IMR-90 (cell line): ENCODE data around the gene ERGIC2.
"Not testable (repeated sequence)": the region's sequence is repeated elsewhere in the genome, so short reads cannot be mapped to it uniquely, and the experiment has no call there.

ENCODE experiments used
- ELK1 ChIP-seq: fragments of 150-350 bp; IDR thresholded peaks from 2 replicates; pipeline ENCODE4 v1.6.1; 2016; ENCODE audit warnings: low read depth, mild to moderate bottlenecking, low read length, moderate library complexity, borderline replicate concordance
- FOS ChIP-seq: fragments of 150-350 bp; IDR thresholded peaks from 2 replicates; pipeline ENCODE4 v1.6.1; 2016; ENCODE audit warnings: low read depth, low read length
- MAZ ChIP-seq: IDR thresholded peaks from 2 replicates; pipeline ENCODE4 v1.6.1; 2012; ENCODE audit warnings: low read depth, mild to moderate bottlenecking, low read length, improper control_type of control experiment, moderate library complexity, borderline replicate concordance
- MXI1 ChIP-seq: IDR thresholded peaks from 2 replicates; pipeline ENCODE4 v1.6.1; 2012; ENCODE audit warnings: low read depth, mild to moderate bottlenecking, low read length, moderate library complexity, borderline replicate concordance
- NFE2L2 ChIP-seq: fragments of 150-350 bp; IDR thresholded peaks from 2 replicates; pipeline ENCODE4 v1.6.1; 2016; ENCODE audit warnings: low read depth, mild to moderate bottlenecking, low read length
- POLR2A ChIP-seq: IDR thresholded peaks from 2 replicates; pipeline ENCODE4 v1.6.1; 2012; ENCODE audit warnings: mild to moderate bottlenecking, low read depth, low read length
- RAD21 ChIP-seq: IDR thresholded peaks from 2 replicates; pipeline ENCODE4 v1.6.1; 2012; ENCODE audit warnings: low read length, improper control_type of control experiment
- RFX5 ChIP-seq: IDR thresholded peaks from 2 replicates; pipeline ENCODE4 v1.8.0; 2012; ENCODE audit warnings: low read depth, mild to moderate bottlenecking, low read length, moderate library complexity
- USF2 ChIP-seq: fragments of 150-350 bp; IDR thresholded peaks from 2 replicates; pipeline ENCODE4 v1.6.1; 2017; ENCODE audit warnings: mild to moderate bottlenecking, antibody characterized with exemption, low read length, low read depth
- TF ChIP-seq, protein P1 (sequence below): conservative IDR thresholded peaks from 2 replicates; pipeline ENCODE4 v1.5.1; 2012; ENCODE audit warnings: mild to moderate bottlenecking, low read depth, low read length, improper control_type of control experiment

- TF ChIP-seq, protein P1, sequence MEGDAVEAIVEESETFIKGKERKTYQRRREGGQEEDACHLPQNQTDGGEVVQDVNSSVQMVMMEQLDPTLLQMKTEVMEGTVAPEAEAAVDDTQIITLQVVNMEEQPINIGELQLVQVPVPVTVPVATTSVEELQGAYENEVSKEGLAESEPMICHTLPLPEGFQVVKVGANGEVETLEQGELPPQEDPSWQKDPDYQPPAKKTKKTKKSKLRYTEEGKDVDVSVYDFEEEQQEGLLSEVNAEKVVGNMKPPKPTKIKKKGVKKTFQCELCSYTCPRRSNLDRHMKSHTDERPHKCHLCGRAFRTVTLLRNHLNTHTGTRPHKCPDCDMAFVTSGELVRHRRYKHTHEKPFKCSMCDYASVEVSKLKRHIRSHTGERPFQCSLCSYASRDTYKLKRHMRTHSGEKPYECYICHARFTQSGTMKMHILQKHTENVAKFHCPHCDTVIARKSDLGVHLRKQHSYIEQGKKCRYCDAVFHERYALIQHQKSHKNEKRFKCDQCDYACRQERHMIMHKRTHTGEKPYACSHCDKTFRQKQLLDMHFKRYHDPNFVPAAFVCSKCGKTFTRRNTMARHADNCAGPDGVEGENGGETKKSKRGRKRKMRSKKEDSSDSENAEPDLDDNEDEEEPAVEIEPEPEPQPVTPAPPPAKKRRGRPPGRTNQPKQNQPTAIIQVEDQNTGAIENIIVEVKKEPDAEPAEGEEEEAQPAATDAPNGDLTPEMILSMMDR = not testable (repeated sequence)
- TF ChIP-seq POLR2A, NFE2L2, RAD21, MXI1, MAZ, ELK1, USF2, RFX5, FOS: not testable (repeated sequence)
These were observed 9.4 kb upstream of the ERGIC2 start for GRCh38 chr12:29390419-29390818.
